T-cell (primary cell): ENCODE measurements around the gene TBC1D22A. TPM values are rescaled to one million over a fixed set of nuclear protein-coding genes. Genes with fewer than 3 reads are reported as not detected.
"Not testable (repeated sequence)": the region's sequence is repeated elsewhere in the genome, so short reads cannot be mapped to it uniquely, and the experiment has no call there.

Experiments used
- ATAC-seq, 4 experiments: fragments of 200-7000 bp in 3 of 4; fragments of 150-1000 bp in 1 of 4; cut with Tn5 transposase; replicated peaks in 1 of 4; 1 replicate in 3 of 4; 2 replicates in 1 of 4; pipeline ENCODE4 v1.10.0; 2021; ENCODE audit warnings: moderate library complexity in 3 of 4, mild to moderate bottlenecking in 2 of 4, moderate number of reproducible peaks in 1 of 4
- CTCF ChIA-PET, 2 donors: fragments of 300-600 bp; sonication (Branson Sonifier 250); formaldehyde crosslinking; loops; one replicate each; lab custom pipeline; 2022; ENCODE audit warnings: antibody characterized with exemption in 2 of 2; lab: Charles Lee
- POLR2A ChIA-PET, 2 donors: fragments of 300-600 bp; sonication (Branson Sonifier 250); formaldehyde crosslinking; loops; one replicate each; lab custom pipeline; 2022; ENCODE audit warnings: antibody characterized with exemption in 2 of 2; lab: Charles Lee
- DNase-seq, 35 experiments: peaks; one replicate each; pipeline versions ENCODE4 v3.0.0 to v3.0.0-alpha.2; 2013 to 2023
- H3K27ac ChIP-seq: one replicate; pipeline ENCODE4 v1.5.1; 2013; ENCODE audit warnings: low read length
- H3K27me3 ChIP-seq, 2 experiments: replicated peaks in 1 of 2; 1 replicate in 1 of 2; 2 replicates in 1 of 2; pipeline versions ENCODE4 v1.6.1 to v1.7.0; 2013; ENCODE audit warnings: low read length in 1 of 2, mixed read lengths in 1 of 2; ENCODE audit not compliant: control insufficient read depth in 2 of 2, insufficient read depth in 2 of 2; ENCODE audit errors: extremely low read depth in 1 of 2
- H3K36me3 ChIP-seq, 2 donors: 1 replicate in 1 of 2; 2 replicates in 1 of 2; pipeline versions ENCODE4 v1.6.1 to v1.7.0; 2013; ENCODE audit warnings: low read length in 1 of 2; ENCODE audit not compliant: control insufficient read depth in 2 of 2, insufficient read depth in 1 of 2; ENCODE audit errors: extremely low read depth in 1 of 2
- H3K4me1 ChIP-seq, 2 experiments: 1 replicate in 1 of 2; 2 replicates in 1 of 2; pipeline versions ENCODE4 v1.6.1 to v1.7.0; 2013; ENCODE audit warnings: low read length in 2 of 2, mixed read lengths in 1 of 2; ENCODE audit not compliant: insufficient read depth in 2 of 2, control insufficient read depth in 1 of 2; ENCODE audit errors: extremely low read depth in 1 of 2
- H3K4me3 ChIP-seq, 2 donors: 1 replicate in 1 of 2; 2 replicates in 1 of 2; pipeline versions ENCODE4 v1.5.1 to v1.7.0; 2013; ENCODE audit warnings: mild to moderate bottlenecking in 2 of 2, low read length in 1 of 2, moderate library complexity in 1 of 2; ENCODE audit not compliant: control insufficient read depth in 1 of 2; ENCODE audit errors: extremely low read depth in 1 of 2
- H3K9me3 ChIP-seq: 2 replicates; pipeline ENCODE4 v1.7.0; 2013
- H3K27ac Mint-ChIP-seq, 2 donors: one replicate each; pipeline ENCODE4 v1.8.0; 2020 to 2021; ENCODE audit warnings: mild to moderate bottlenecking in 2 of 2, mixed read lengths in 2 of 2
- H3K27me3 Mint-ChIP-seq, 2 donors: one replicate each; pipeline ENCODE4 v1.8.0; 2021 to 2022; ENCODE audit warnings: mixed read lengths in 2 of 2
- H3K36me3 Mint-ChIP-seq: one replicate; pipeline ENCODE4 v1.8.0; 2021; ENCODE audit warnings: mixed read lengths
- H3K4me1 Mint-ChIP-seq, 3 donors: one replicate each; pipeline ENCODE4 v1.8.0; 2020 to 2022; ENCODE audit warnings: mixed read lengths in 3 of 3, mild to moderate bottlenecking in 1 of 3
- H3K4me3 Mint-ChIP-seq, 3 donors: one replicate each; pipeline ENCODE4 v1.8.0; 2020 to 2022; ENCODE audit warnings: mild to moderate bottlenecking in 3 of 3, mixed read lengths in 3 of 3, moderate library complexity in 3 of 3
- H3K9me3 Mint-ChIP-seq, 3 donors: one replicate each; pipeline ENCODE4 v1.8.0; 2020 to 2022; ENCODE audit warnings: mixed read lengths in 3 of 3
- WGBS: methylation state at CpG from one replicate; pipeline ENCODE4 v1.1.5; 2013; ENCODE audit warnings: missing lambda C conversion rate; ENCODE audit not compliant: insufficient coverage; 5-methylcytosine and 5-hydroxymethylcytosine counted together
- total RNA-seq, 35 experiments: library from RNA in 6 of 35; stranded (reverse) in 6 of 35; fragments of 120-200 nt in 1 of 35; gene quantifications; one replicate each; pipeline versions ENCODE4 v1.2.1 to v1.2.4 and lab custom pipeline; 2013 to 2026

Gene TBC1D22A
- total RNA-seq, 5 donors from 2014 or later (not counting 1 experiment from before 2014, with no cell fraction given), result 38.3 to 67.8 (median 57.7) TPM

GRCh38 chr22:47168900-47169800 is 406.7 kb downstream of the TBC1D22A start:
- Histone ChIP-seq H3K4me1 (no peaks in the 10 kb centered on the region), H3K27ac (no peak overlapping the region), H3K36me3 (peaks cover 8% of the 10 kb centered on the region in 2 donors), H3K4me3 (no peak overlapping the region), H3K9me3 (no peaks in the 10 kb centered on the region), H3K27me3 (no peaks in the 10 kb centered on the region)
- CTCF ChIA-PET, result no interaction called here
- DNase-seq (peak in 3 of 35 experiments; percentile 0 to 12 (median 2)), ATAC-seq (no peak)
- H3K27me3 Mint-ChIP-seq, result no peaks in the 10 kb centered on the region
- H3K9me3 Mint-ChIP-seq, result no peaks in the 10 kb centered on the region
- WGBS, result 90% methylated on average over 15 of the region's 25 CpGs
- H3K27ac Mint-ChIP-seq, result no peak overlapping the region
- no peaks in the 10 kb centered on the region for H3K4me1 Mint-ChIP-seq
- POLR2A ChIA-PET, result no interaction called here
- no peak overlapping the region for H3K4me3 Mint-ChIP-seq
- H3K36me3 Mint-ChIP-seq, result peaks cover 44% of the 10 kb centered on the region

- Mint-ChIP-seq H3K9me3 (no peaks in the 10 kb centered on the region), H3K36me3 (peaks cover 48% of the 10 kb centered on the region), H3K27ac (no peak overlapping the region), H3K4me1 (no peaks in the 10 kb centered on the region), H3K27me3 (no peaks in the 10 kb centered on the region), H3K4me3 (no peak overlapping the region)
- H3K36me3 ChIP-seq, result peaks cover 6 to 8% of the 10 kb centered on the region in 2 donors
- ChIA-PET CTCF (no interaction called here), POLR2A (no interaction called here)
- no peaks in the 10 kb centered on the region for H3K9me3 ChIP-seq
- H3K27ac ChIP-seq, result no peak overlapping the region
- no peaks in the 10 kb centered on the region for H3K4me1 ChIP-seq
- 95% methylated on average over 6 of the region's 9 CpGs for WGBS
- peak in 3 of 35 experiments; percentile 0 to 4 (median 2) for DNase-seq
- H3K27me3 ChIP-seq, result no peaks in the 10 kb centered on the region
- no peak overlapping the region for H3K4me3 ChIP-seq
- no peak for ATAC-seq
Observed at GRCh38 chr22:47169801-47170140, 407.3 kb downstream of the TBC1D22A start.

GRCh38 chr22:47170511-47171440 is 408.3 kb downstream of the TBC1D22A start:
- H3K27me3 Mint-ChIP-seq, H3K27ac Mint-ChIP-seq, H3K36me3 ChIP-seq, H3K4me1 Mint-ChIP-seq, H3K27ac ChIP-seq, H3K9me3 ChIP-seq, H3K27me3 ChIP-seq, H3K4me1 ChIP-seq, H3K4me3 Mint-ChIP-seq, ATAC-seq, POLR2A ChIA-PET, CTCF ChIA-PET, H3K4me3 ChIP-seq, H3K9me3 Mint-ChIP-seq: not testable (repeated sequence)
- WGBS, result 86% methylated on average over 14 of the region's 21 CpGs
- peak in 2 of 35 experiments; percentile 1 to 16 for DNase-seq
- peaks cover 55% of the 10 kb centered on the region for H3K36me3 Mint-ChIP-seq

- Mint-ChIP-seq H3K36me3 (peaks cover 49% of the 10 kb centered on the region), H3K27me3 (no peaks in the 10 kb centered on the region), H3K9me3 (no peaks in the 10 kb centered on the region), H3K4me1 (no peaks in the 10 kb centered on the region), H3K27ac (no peak overlapping the region), H3K4me3 (no peak overlapping the region)
- Histone ChIP-seq H3K27me3 (no peaks in the 10 kb centered on the region), H3K4me3 (no peak overlapping the region), H3K36me3 (peaks cover 7 to 9% of the 10 kb centered on the region in 2 donors), H3K9me3 (no peaks in the 10 kb centered on the region), H3K27ac (no peak overlapping the region), H3K4me1 (no peaks in the 10 kb centered on the region)
- ChIA-PET POLR2A (no interaction called here), CTCF (no interaction called here)
- DNase-seq (peak in 3 of 35 experiments; percentile 1 to 17 (median 2)), ATAC-seq (no peak)
- 89% methylated on average over 18 of the region's 20 CpGs for WGBS
Observed at GRCh38 chr22:47171441-47172221, 409.2 kb downstream of the TBC1D22A start.

GRCh38 chr22:47172771-47173534 is 410.5 kb downstream of the TBC1D22A start:
- Mint-ChIP-seq H3K4me3 (no peak overlapping the region), H3K4me1 (no peaks in the 10 kb centered on the region), H3K27ac (no peak overlapping the region), H3K27me3 (no peaks in the 10 kb centered on the region), H3K36me3 (peaks cover 44% of the 10 kb centered on the region), H3K9me3 (peaks cover 0 to 3% (median 0%) of the 10 kb centered on the region in 3 donors)
- ATAC-seq (no peak), DNase-seq (peak in 3 of 35 experiments; percentile 0 to 10 (median 3))
- Histone ChIP-seq H3K4me1 (no peaks in the 10 kb centered on the region), H3K36me3 (peaks cover 0 to 9% of the 10 kb centered on the region in 2 donors), H3K4me3 (no peak overlapping the region), H3K27me3 (no peaks in the 10 kb centered on the region), H3K27ac (no peak overlapping the region), H3K9me3 (no peaks in the 10 kb centered on the region)
- WGBS, result 89% methylated on average over 19 of the region's 21 CpGs
- CTCF ChIA-PET, result no interaction called here
- POLR2A ChIA-PET, result no interaction called here
